ENCODE data around the gene UVSSA.
A peak's percentile ranks its signal among the peaks of the same experiment; 100 is the strongest.

Gene UVSSA

DNA sequence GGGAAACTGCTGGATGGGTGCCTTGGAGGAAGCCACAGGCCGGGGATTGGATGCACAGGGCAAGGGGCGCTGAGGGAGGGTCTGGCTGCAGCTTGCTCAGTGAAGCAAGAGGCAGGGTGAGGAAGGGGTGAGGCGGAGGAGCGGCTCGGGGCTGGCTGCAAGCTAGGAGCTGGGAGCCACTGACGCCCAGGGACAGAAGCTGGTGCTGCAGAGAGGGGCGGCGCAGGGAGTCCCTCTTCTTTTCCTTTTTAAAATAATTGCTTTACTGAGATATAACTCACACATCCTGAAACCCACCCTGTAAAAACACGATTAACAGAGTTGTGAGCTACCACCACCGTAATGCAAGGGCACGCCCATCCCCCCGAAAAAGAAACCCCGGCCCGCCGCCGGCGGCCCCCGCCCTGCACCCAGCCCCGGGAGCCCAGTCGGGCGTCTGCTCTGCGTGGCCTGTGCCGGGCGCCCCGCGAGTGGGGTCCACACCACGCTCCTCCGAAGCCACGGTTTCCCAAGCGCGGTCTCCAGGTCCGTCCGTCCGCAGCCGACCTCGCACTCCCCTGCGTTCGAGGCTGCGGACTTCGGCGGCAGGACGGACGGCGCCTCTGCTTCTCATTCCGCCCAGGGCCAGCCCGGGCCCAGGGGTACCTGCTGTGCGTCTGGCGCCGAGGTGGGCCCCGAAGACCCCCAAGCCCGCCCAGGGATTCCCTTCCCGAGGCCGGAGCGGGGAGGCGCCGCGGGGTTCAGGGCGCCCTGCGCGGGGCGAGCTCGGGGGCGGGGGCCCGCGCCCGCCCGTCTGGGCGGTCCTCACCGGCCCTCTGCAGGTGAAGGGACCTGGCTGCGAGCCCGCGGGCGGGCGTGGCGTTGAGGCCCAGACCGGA is 866 bp upstream of the UVSSA start:
- peak overlapping the region; percentile 90 for H3K27ac ChIP-seq
- TF ChIP-seq, protein P1, sequence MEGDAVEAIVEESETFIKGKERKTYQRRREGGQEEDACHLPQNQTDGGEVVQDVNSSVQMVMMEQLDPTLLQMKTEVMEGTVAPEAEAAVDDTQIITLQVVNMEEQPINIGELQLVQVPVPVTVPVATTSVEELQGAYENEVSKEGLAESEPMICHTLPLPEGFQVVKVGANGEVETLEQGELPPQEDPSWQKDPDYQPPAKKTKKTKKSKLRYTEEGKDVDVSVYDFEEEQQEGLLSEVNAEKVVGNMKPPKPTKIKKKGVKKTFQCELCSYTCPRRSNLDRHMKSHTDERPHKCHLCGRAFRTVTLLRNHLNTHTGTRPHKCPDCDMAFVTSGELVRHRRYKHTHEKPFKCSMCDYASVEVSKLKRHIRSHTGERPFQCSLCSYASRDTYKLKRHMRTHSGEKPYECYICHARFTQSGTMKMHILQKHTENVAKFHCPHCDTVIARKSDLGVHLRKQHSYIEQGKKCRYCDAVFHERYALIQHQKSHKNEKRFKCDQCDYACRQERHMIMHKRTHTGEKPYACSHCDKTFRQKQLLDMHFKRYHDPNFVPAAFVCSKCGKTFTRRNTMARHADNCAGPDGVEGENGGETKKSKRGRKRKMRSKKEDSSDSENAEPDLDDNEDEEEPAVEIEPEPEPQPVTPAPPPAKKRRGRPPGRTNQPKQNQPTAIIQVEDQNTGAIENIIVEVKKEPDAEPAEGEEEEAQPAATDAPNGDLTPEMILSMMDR (IDR thresholded peaks at IDR 0.05) = 0 out of 2 replicates have a peak, but pooled peaks have one; percentile 5
- TF ChIP-seq ZFX (IDR thresholded peaks at IDR 0.05; ENCODE audit: borderline replicate concordance) = no peak

DNA sequence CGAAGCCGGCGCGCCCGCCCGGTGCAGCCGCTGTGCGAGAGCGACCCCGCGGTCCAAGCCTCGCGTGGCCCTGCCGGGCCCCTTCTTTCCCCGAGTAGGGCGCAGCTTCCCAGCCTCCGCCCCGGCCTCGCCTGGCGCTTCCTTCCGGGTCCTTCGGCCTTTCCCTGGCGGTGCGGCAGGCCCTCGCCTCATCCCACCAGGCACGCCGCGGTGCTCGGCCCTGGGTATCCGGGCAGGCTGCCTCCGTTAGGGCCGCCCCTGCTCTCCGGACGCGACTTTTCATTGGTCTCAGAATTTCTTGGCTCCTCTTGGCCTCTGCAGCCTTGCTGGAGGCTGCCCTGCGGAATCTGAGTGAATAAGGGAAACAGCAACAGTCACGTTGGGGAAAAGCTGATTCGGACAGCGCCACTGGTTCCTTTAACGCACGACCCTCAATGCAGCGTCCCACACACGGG is 429 bp downstream of the UVSSA start:
- peak overlapping the region; percentile 90 for H3K27ac ChIP-seq
- TF ChIP-seq, protein P1 (IDR thresholded peaks at IDR 0.05) = no peak
- no peak for TF ChIP-seq ZFX (IDR thresholded peaks at IDR 0.05; ENCODE audit: borderline replicate concordance)

DNA sequence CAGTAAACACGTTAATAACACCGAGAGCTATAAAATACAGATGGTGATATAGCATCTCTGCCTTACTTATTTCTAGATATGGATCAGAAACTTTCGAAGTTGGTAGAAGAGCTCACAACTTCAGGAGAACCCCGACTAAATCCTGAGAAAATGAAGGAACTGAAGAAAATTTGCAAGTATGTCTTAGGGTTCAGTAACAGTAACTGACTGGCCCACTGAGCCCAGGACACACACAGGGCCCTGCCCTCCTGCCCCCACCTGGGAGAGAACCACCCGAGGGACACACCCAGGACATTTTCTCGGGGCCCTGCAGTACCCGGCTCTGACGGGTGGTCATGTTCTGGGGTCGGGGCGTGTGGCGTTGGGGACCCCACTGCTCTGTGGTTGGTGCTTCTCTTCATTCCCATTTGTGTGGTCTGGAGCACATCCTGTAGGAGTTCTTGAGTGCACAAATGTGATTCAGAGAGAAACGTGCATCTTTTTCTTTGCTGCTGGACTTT is 1.1 kb downstream of the UVSSA start:
- H3K27ac ChIP-seq = peak overlapping the region; percentile 90
- TF ChIP-seq, protein P1 (IDR thresholded peaks at IDR 0.05) = no peak
- TF ChIP-seq ZFX (IDR thresholded peaks at IDR 0.05; ENCODE audit: borderline replicate concordance) = no peak

DNA sequence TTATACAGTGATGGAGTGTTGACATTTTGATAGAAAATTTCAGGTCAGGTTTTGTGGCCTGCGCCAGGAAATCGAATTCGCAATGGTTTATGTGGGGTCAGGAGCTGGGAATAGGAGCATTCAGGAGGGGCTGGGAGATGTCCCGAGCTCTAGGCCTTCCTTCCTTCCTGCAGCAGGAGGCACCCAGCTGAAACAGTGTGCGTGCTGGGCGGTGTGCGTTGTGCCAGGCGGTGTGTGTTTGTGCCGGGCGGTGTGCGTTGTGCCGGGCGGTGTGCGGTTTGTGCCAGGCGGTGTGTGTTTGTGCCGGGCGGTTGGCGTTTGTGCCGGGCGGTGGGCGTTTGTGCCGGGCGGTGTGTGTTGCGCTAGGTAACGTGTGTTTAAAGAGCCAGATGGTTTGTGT is 1.7 kb downstream of the UVSSA start:
- TF ChIP-seq, protein P1 (IDR thresholded peaks at IDR 0.05) = no peak
- TF ChIP-seq ZFX (IDR thresholded peaks at IDR 0.05; ENCODE audit: borderline replicate concordance) = no peak
- H3K27ac ChIP-seq = no peak overlapping the region

DNA sequence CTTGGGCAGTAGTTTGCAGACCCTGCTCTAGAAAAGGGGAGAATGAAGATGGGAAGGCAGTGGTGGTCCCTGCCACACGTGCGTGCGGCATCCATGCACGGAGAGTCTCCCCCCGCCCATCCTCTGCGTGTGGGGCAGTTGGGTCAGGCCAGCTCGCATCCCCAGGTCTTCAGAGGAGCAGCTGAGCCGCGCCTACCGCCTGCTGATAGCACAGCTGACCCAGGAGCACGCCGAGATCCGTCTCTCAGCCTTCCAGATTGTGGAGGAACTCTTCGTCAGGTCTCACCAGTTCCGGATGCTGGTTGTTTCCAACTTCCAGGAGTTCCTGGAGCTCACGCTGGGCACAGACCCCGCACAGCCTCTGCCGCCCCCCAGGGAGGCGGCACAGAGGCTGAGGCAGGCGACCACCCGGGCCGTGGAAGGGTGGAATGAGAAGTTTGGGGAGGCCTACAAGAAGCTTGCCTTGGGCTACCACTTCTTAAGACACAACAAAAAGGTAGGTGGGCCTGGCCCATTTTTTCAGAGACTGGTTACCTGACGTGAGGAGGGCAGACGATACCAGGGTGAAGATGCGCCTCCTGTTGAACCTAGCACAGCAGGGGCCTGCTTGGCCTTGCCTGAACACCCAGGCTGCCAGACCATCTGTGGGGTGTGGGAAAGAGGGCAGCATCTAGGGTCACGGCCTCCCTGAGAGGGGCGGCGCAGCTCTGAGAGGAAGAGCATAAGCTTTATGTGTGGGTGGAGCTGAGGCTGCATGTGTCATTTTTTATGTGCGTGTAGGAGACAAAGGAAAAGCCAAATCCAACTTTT is 2.6 kb downstream of the UVSSA start:
- no peak overlapping the region for H3K27ac ChIP-seq
- TF ChIP-seq, protein P1 (IDR thresholded peaks at IDR 0.05) = no peak
- no peak for TF ChIP-seq ZFX (IDR thresholded peaks at IDR 0.05; ENCODE audit: borderline replicate concordance)

DNA sequence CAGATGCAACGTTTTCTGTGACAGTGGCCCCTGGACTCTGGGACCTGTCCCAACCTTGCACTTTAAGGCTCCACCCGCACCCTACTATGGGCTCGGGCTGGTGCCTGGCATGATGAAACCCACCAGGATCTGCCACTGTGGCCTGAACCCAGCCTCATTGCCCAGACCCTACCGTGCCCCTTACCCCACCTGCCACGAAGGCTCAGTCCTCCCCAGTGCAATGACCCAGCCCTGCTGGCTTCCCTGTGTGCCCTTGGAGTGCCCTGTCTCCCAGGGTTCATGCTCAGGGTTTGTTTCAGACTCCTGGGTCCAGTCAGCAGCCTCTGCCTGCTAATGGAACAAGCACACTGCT is 3.1 kb downstream of the UVSSA start:
- no peak for TF ChIP-seq ZFX (IDR thresholded peaks at IDR 0.05; ENCODE audit: borderline replicate concordance)
- TF ChIP-seq, protein P1 (IDR thresholded peaks at IDR 0.05) = no peak
- H3K27ac ChIP-seq = no peak overlapping the region
